ENCODE results near the gene LCOR.

DNA sequence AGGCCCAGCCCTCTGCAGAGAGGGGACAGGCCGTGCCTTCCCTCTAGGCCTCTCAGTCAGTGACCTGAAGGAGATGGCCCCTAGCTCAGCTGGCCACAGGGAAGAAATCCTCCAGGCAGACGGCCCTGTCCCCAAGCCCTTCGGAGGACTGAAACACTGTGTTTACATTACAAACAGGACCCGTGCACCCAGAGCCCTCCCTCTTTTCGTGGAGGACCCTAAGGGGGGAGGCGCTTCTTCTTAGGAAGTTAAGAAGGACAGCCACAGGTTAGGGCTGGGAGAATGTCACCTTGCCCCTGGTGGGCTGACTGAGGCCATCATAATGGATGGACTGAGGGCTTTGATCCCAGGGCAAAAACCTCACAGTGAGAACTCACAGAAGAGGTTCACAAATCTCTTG is 198.8 kb downstream of the LCOR start:
- no peak for TF ChIP-seq POLR2A (IDR thresholded peaks at IDR 0.05; ENCODE audit: low read depth, low read length)
- TF ChIP-seq, protein P1, sequence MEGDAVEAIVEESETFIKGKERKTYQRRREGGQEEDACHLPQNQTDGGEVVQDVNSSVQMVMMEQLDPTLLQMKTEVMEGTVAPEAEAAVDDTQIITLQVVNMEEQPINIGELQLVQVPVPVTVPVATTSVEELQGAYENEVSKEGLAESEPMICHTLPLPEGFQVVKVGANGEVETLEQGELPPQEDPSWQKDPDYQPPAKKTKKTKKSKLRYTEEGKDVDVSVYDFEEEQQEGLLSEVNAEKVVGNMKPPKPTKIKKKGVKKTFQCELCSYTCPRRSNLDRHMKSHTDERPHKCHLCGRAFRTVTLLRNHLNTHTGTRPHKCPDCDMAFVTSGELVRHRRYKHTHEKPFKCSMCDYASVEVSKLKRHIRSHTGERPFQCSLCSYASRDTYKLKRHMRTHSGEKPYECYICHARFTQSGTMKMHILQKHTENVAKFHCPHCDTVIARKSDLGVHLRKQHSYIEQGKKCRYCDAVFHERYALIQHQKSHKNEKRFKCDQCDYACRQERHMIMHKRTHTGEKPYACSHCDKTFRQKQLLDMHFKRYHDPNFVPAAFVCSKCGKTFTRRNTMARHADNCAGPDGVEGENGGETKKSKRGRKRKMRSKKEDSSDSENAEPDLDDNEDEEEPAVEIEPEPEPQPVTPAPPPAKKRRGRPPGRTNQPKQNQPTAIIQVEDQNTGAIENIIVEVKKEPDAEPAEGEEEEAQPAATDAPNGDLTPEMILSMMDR (conservative IDR thresholded peaks at IDR 0.05; ENCODE audit: low read depth, low read length) = no peak
- TF ChIP-seq, protein P2, sequence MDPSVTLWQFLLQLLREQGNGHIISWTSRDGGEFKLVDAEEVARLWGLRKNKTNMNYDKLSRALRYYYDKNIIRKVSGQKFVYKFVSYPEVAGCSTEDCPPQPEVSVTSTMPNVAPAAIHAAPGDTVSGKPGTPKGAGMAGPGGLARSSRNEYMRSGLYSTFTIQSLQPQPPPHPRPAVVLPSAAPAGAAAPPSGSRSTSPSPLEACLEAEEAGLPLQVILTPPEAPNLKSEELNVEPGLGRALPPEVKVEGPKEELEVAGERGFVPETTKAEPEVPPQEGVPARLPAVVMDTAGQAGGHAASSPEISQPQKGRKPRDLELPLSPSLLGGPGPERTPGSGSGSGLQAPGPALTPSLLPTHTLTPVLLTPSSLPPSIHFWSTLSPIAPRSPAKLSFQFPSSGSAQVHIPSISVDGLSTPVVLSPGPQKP (IDR thresholded peaks at IDR 0.05; ENCODE audit: borderline replicate concordance, low read depth, low read length) = no peak
- no peak for TF ChIP-seq RAD21 (IDR thresholded peaks at IDR 0.05; ENCODE audit: low read length)
- no peak for TF ChIP-seq SMC3 (IDR thresholded peaks at IDR 0.05; ENCODE audit: low read depth, low read length)
- no peak for TF ChIP-seq RFX5 (IDR thresholded peaks at IDR 0.05; ENCODE audit: low read depth, low read length)
- no peak for TF ChIP-seq MXI1 (IDR thresholded peaks at IDR 0.05; ENCODE audit: borderline replicate concordance, low read depth, low read length)
- no peak for TF ChIP-seq FOS (IDR thresholded peaks at IDR 0.05; ENCODE audit: low read depth, low read length)
- TF ChIP-seq CEBPB (IDR thresholded peaks at IDR 0.05; ENCODE audit: low read depth, low read length) = no peak
- no peak for TF ChIP-seq RCOR1 (IDR thresholded peaks at IDR 0.05; ENCODE audit: insufficient replicate concordance, low read length)

Measured in IMR-90 (cell line).